Hindlimb muscle (tissue), 1 donor: Measurements from ENCODE around the gene RFC2. TPM values are rescaled to one million over a fixed set of nuclear protein-coding genes. Genes with fewer than 3 reads are reported as not detected.

Experiments used
- DNase-seq: peaks from one replicate; pipeline ENCODE4 v3.0.0-alpha.2; 2013
- polyA plus RNA-seq: library from polyadenylated mRNA; unstranded; fragments of 120-200 nt; gene quantifications from one replicate; pipeline ENCODE4 v1.2.1, GENCODE V29; 2013; ENCODE audit not compliant: insufficient read length

RFC2 gene
- polyA plus RNA-seq, 1 donor: 34.2 TPM

- DNase-seq: no peak
Observed at GRCh38 chr7:74187915-74188675, 66.1 kb downstream of the RFC2 start.

- no peak for DNase-seq
Observed at GRCh38 chr7:74185636-74186035, 68.6 kb downstream of the RFC2 start.

GRCh38 chr7:74185016-74185415 lies 69.2 kb downstream of the RFC2 start:
- DNase-seq: no peak

GRCh38 chr7:74183653-74184450 lies 70.3 kb downstream of the RFC2 start:
- DNase-seq: no peak

GRCh38 chr7:74183142-74183541 lies 71.1 kb downstream of the RFC2 start:
- no peak for DNase-seq

GRCh38 chr7:74182453-74183090 lies 71.6 kb downstream of the RFC2 start:
- DNase-seq: no peak

GRCh38 chr7:74181821-74182220 lies 72.4 kb downstream of the RFC2 start:
- DNase-seq: no peak

Other genes starting within 250 kb of the RFC2 start
- gene ELN, start 226.2 kb downstream of the RFC2 start, polyA plus RNA-seq: 87.1 TPM
- 14.6 TPM for gene LIMK1, start 170.6 kb downstream of the RFC2 start, polyA plus RNA-seq
- 209 TPM for gene EIF4H, start 80.0 kb downstream of the RFC2 start, polyA plus RNA-seq
- 4.3 TPM for gene LAT2, start 44.4 kb downstream of the RFC2 start, polyA plus RNA-seq
- 22.3 TPM for gene CLIP2, start 35.0 kb upstream of the RFC2 start, polyA plus RNA-seq
- gene GTF2IRD1, start 199.5 kb upstream of the RFC2 start, polyA plus RNA-seq: 50.8 TPM